ENCODE results near the gene FBF1. TPM values are rescaled to one million over a fixed set of nuclear protein-coding genes. Genes with fewer than 3 reads are reported as not detected.

FBF1 gene
- total and polyA plus RNA-seq, 2 of the 4 experiments (the other 2 are of a cell fraction), result 4.5 to 8.0 TPM

GRCh38 chr17:75897160-75898019 lies 43.5 kb downstream of the FBF1 start:
- BruUV-seq (replicated peaks), result no TSS peak

More at GRCh38 chr17:75897160-75898019, 43.5 kb downstream of the FBF1 start:
- Histone ChIP-seq H3K14ac (replicated peaks; ENCODE audit: low read depth, low read length) (no peak overlapping the region; the same call in 1 of the 2 replicates), H2AK5ac (ENCODE audit: low read depth, low read length) (peak overlapping the region; percentile 57), H3K18ac (ENCODE audit: low read depth, low read length) (no peak overlapping the region), H2AK9ac (replicated peaks; ENCODE audit: low read depth, low read length, poor library complexity) (peak overlapping the region; percentile 99), H3K4me3 (ENCODE audit: insufficient read depth, low read depth, low read length) (peak overlapping the region; percentile 48), H3K79me1 (ENCODE audit: low read depth in 1 of 2, low read length in 2 of 2) (peaks cover 9 to 38% of the 10 kb centered on the region in 2 experiments), H2AFZ (replicated peaks; ENCODE audit: low read length, poor library complexity) (peak overlapping the region; percentile 93), H3K9ac (ENCODE audit: low read depth, low read length) (peak overlapping the region; percentile 65), H2BK5ac (ENCODE audit: low read depth, low read length, poor library complexity, severe bottlenecking) (peak overlapping the region; percentile 67), H4K20me1 (ENCODE audit: insufficient read depth, low read length) (no peaks in the 10 kb centered on the region), H3K9me1 (ENCODE audit: insufficient read depth, low read length) (peaks cover 10% of the 10 kb centered on the region; the same call in 1 of the 2 replicates), H3K36me3 (ENCODE audit: control insufficient read depth, insufficient read depth, low read length) (peaks cover 27% of the 10 kb centered on the region), H3K9me3 (ENCODE audit: control insufficient read depth, insufficient read depth, low read length) (no peaks in the 10 kb centered on the region), H2BK20ac (ENCODE audit: low read depth, low read length) (no peak overlapping the region), H3K27ac (ENCODE audit: insufficient read depth, low read length) (peak overlapping the region; percentile 72), H3K4me1 (ENCODE audit: control insufficient read depth, insufficient read depth, low read length) (peaks cover 7% of the 10 kb centered on the region; the same call in 1 of the 2 replicates), H3K23ac (ENCODE audit: low read depth, low read length) (peak overlapping the region; percentile 59; the same call in 1 of the 2 replicates), H4K5ac (ENCODE audit: low read depth, low read length) (peak overlapping the region; percentile 89), H2BK15ac (ENCODE audit: low read depth, low read length) (no peak overlapping the region), H2BK120ac (ENCODE audit: low read depth, low read length) (no peak overlapping the region), H3K4ac (ENCODE audit: low read depth, low read length) (peak overlapping the region; percentile 83), H3K56ac (ENCODE audit: extremely low read depth, insufficient read depth, low read length) (no peak overlapping the region), H3K27me3 (ENCODE audit: control insufficient read depth, insufficient read depth, low read length) (no peaks in the 10 kb centered on the region), H3K4me2 (ENCODE audit: low read depth, low read length) (peak overlapping the region; percentile 80), H4K8ac (ENCODE audit: low read depth in 2 of 2, low read length in 2 of 2) (peak overlapping the region; percentile 23 to 93; a peak in 3 of 4 replicates), H4K91ac (ENCODE audit: insufficient read depth, low read depth, low read length) (peak overlapping the region; percentile 51)
- TF ChIP-seq FOS (IDR thresholded peaks at IDR 0.05; ENCODE audit: low read depth, low read length) (no peak), RCOR1 (IDR thresholded peaks at IDR 0.05; ENCODE audit: insufficient replicate concordance, low read length) (no peak), MAZ (IDR thresholded peaks at IDR 0.05; ENCODE audit: borderline replicate concordance, low read depth, low read length) (no peak)
- intact Hi-C loops (cut with micrococcal nuclease), result no loop called here
- dilution Hi-C loops (cut with HindIII; ENCODE audit: low sequenced_read_pairs, unreplicated experiment), result no loop called here
- no peak for ATAC-seq (ENCODE audit: low read depth)
- DNase-seq, result no peak
- POLR2A ChIA-PET (ENCODE audit: unreplicated experiment), result interaction anchor here (1.8 kb wide), 1 partner anchor 117 kb away, joined by 7 read pairs; no protein-coding TSS in a partner anchor
- 32% methylated on average over 21 of the region's 37 CpGs; no CpG with 5 or more reads in 1 of the 2 experiments for WGBS, 2 experiments (ENCODE audit: extremely low coverage in 2 of 2, insufficient read length in 1 of 2)
- in situ Hi-C loops (cut with MboI; ENCODE audit: low sequenced_read_pairs), result no loop called here
- CTCF ChIA-PET, result interaction anchor here (0.5 to 1.7 kb wide), 3 partner anchors 18 to 42 kb away, joined by 3 to 7 read pairs (median 4); partner anchors contain the start of gene WBP2
